G401.6 (cell line): Measurements from ENCODE around the gene EPB41L4B.
"Not testable (repeated sequence)": the region's sequence is repeated elsewhere in the genome, so short reads cannot be mapped to it uniquely, and the experiment has no call there.

ENCODE experiments used
- FAIRE-seq: peaks from 2 replicates; lab custom pipeline; 2012; peaks lifted over from hg19 to GRCh38; lab: Jason Lieb, UNC

The EPB41L4B gene

GRCh38 chr9:109244179-109245132 is 76.4 kb downstream of the EPB41L4B start:
- no peak for FAIRE-seq

- no peak for FAIRE-seq
These were observed 78.1 kb downstream of the EPB41L4B start for GRCh38 chr9:109242741-109243140.

- no peak for FAIRE-seq
These were observed 78.8 kb downstream of the EPB41L4B start for GRCh38 chr9:109242014-109242413.

- no peak for FAIRE-seq
These were observed 79.7 kb downstream of the EPB41L4B start for GRCh38 chr9:109241207-109241606.

- FAIRE-seq, result no peak
These were observed 81.6 kb downstream of the EPB41L4B start for GRCh38 chr9:109239240-109239639.

- no peak for FAIRE-seq
These were observed 82.2 kb downstream of the EPB41L4B start for GRCh38 chr9:109238655-109239054.

GRCh38 chr9:109238125-109238524 is 82.7 kb downstream of the EPB41L4B start:
- no peak for FAIRE-seq

GRCh38 chr9:109232449-109233237 is 88.2 kb downstream of the EPB41L4B start:
- no peak for FAIRE-seq

- no peak for FAIRE-seq
These were observed 89.3 kb downstream of the EPB41L4B start for GRCh38 chr9:109231593-109231992.

- FAIRE-seq, result no peak
These were observed 90.6 kb downstream of the EPB41L4B start for GRCh38 chr9:109230277-109230676.

- FAIRE-seq, result no peak
These were observed 91.2 kb downstream of the EPB41L4B start for GRCh38 chr9:109229682-109230081.

GRCh38 chr9:109228093-109228642 is 92.7 kb downstream of the EPB41L4B start:
- no peak for FAIRE-seq

GRCh38 chr9:109225629-109226028 is 95.2 kb downstream of the EPB41L4B start:
- FAIRE-seq, result no peak

- no peak for FAIRE-seq
These were observed 96.1 kb downstream of the EPB41L4B start for GRCh38 chr9:109224751-109225150.

- not testable (repeated sequence) for FAIRE-seq
These were observed 102.6 kb downstream of the EPB41L4B start for GRCh38 chr9:109218242-109218641.

- FAIRE-seq, result no peak
These were observed 106.4 kb downstream of the EPB41L4B start for GRCh38 chr9:109214414-109214813.

GRCh38 chr9:109213285-109214121 is 107.4 kb downstream of the EPB41L4B start:
- no peak for FAIRE-seq

- no peak for FAIRE-seq
These were observed 108.1 kb downstream of the EPB41L4B start for GRCh38 chr9:109212768-109213167.

GRCh38 chr9:109206670-109207069 is 114.2 kb downstream of the EPB41L4B start:
- no peak for FAIRE-seq

GRCh38 chr9:109205526-109205925 is 115.3 kb downstream of the EPB41L4B start:
- no peak for FAIRE-seq

GRCh38 chr9:109203761-109204360 is 117.0 kb downstream of the EPB41L4B start:
- no peak for FAIRE-seq
